ENCODE results near the gene MZB1.

DNA sequence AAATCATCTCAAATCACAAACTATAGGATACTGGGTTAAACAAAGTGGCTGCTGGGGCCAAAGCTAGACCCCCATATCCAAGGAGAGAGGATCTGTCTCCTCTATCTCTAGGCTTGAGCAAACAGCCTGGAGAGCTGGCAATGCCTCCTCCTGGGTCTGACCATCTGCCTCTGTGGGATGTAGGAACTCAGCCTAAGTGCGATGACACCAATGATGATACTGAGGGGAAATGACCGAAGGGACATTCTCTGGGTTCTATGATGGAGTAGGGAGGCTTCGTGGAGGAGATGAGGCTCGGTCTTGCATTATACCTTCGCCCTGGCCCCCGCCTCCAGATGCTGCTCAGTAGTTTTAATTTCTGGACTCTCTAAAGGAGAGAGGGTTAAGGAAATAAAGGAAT, 23.4 kb upstream of the MZB1 start:
- TF ChIP-seq, protein P1, sequence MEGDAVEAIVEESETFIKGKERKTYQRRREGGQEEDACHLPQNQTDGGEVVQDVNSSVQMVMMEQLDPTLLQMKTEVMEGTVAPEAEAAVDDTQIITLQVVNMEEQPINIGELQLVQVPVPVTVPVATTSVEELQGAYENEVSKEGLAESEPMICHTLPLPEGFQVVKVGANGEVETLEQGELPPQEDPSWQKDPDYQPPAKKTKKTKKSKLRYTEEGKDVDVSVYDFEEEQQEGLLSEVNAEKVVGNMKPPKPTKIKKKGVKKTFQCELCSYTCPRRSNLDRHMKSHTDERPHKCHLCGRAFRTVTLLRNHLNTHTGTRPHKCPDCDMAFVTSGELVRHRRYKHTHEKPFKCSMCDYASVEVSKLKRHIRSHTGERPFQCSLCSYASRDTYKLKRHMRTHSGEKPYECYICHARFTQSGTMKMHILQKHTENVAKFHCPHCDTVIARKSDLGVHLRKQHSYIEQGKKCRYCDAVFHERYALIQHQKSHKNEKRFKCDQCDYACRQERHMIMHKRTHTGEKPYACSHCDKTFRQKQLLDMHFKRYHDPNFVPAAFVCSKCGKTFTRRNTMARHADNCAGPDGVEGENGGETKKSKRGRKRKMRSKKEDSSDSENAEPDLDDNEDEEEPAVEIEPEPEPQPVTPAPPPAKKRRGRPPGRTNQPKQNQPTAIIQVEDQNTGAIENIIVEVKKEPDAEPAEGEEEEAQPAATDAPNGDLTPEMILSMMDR (IDR thresholded peaks at IDR 0.05) = no peak
- TF ChIP-seq POLR2A (IDR thresholded peaks at IDR 0.05) (no peak), POLR2AphosphoS5 (IDR thresholded peaks at IDR 0.05; ENCODE audit: insufficient read depth in 1 of 2, low read depth in 1 of 2) (no peak)

All from vagina (tissue), 2 donors.